Keratinocyte (primary cell): ENCODE measurements around the gene WDR1. TPM values are rescaled to one million over a fixed set of nuclear protein-coding genes. Genes with fewer than 3 reads are reported as not detected.

Source experiments
- DNase-seq: peaks from one replicate; pipeline ENCODE4 v3.0.0-alpha.2; 2011; ENCODE audit warnings: low read depth, missing footprints, low spot score
- FAIRE-seq: peaks from 2 replicates; lab custom pipeline; 2011; peaks lifted over from hg19 to GRCh38; lab: Jason Lieb, UNC
- H2AFZ ChIP-seq: 2 replicates; pipeline ENCODE4 v1.6.0; 2012; ENCODE audit warnings: low read length, control low read depth, inconsistent platforms; ENCODE audit not compliant: control insufficient read depth
- H3K27ac ChIP-seq: 2 replicates; pipeline ENCODE4 v1.5.1; 2011; ENCODE audit warnings: low read length; ENCODE audit not compliant: control insufficient read depth, insufficient read depth
- H3K27me3 ChIP-seq: 3 replicates; pipeline ENCODE4 v1.6.0; 2011; ENCODE audit warnings: low read length; ENCODE audit not compliant: control insufficient read depth, insufficient read depth; ENCODE audit errors: extremely low read depth
- H3K36me3 ChIP-seq, 2 experiments: 2 replicates in 1 of 2; 3 replicates in 1 of 2; pipeline ENCODE4 v1.5.1; 2011; ENCODE audit warnings: low read length in 2 of 2, mild to moderate bottlenecking in 1 of 2; ENCODE audit not compliant: control insufficient read depth in 2 of 2, insufficient read depth in 2 of 2; ENCODE audit errors: extremely low read depth in 1 of 2
- H3K4me1 ChIP-seq: 3 replicates; pipeline ENCODE4 v1.5.1; 2011; ENCODE audit warnings: low read length; ENCODE audit not compliant: control insufficient read depth, insufficient read depth; ENCODE audit errors: extremely low read depth
- H3K4me2 ChIP-seq: 3 replicates; pipeline ENCODE4 v1.6.0; 2011; ENCODE audit warnings: low read depth, low read length; ENCODE audit not compliant: control insufficient read depth, insufficient read depth; ENCODE audit errors: extremely low read depth
- H3K4me3 ChIP-seq, 3 experiments: fragments of 200-600 bp in 1 of 3; sonication (generic) in 1 of 3; 2 replicates in 2 of 3; 3 replicates in 1 of 3; pipeline ENCODE4 v1.5.1; 2011 to 2016; ENCODE audit warnings: low read length in 3 of 3, mild to moderate bottlenecking in 3 of 3, control low read depth in 2 of 3, inconsistent platforms in 1 of 3, low read depth in 1 of 3, mixed read lengths in 1 of 3, mixed run types in 1 of 3, moderate library complexity in 1 of 3; ENCODE audit not compliant: control insufficient read depth in 2 of 3, insufficient read depth in 2 of 3; ENCODE audit errors: extremely low read depth in 1 of 3
- H3K79me2 ChIP-seq: 2 replicates; pipeline ENCODE4 v1.6.0; 2012; ENCODE audit warnings: low read length; ENCODE audit not compliant: control insufficient read depth, insufficient read depth
- H3K9ac ChIP-seq: 3 replicates; pipeline ENCODE4 v1.6.0; 2011; ENCODE audit warnings: low read length; ENCODE audit not compliant: control insufficient read depth, insufficient read depth; ENCODE audit errors: extremely low read depth
- H3K9me1 ChIP-seq: 3 replicates; pipeline ENCODE4 v1.6.0; 2011; ENCODE audit warnings: low read length; ENCODE audit not compliant: control insufficient read depth, insufficient read depth; ENCODE audit errors: extremely low read depth
- H3K9me3 ChIP-seq: 2 replicates; pipeline ENCODE4 v1.5.1; 2012; ENCODE audit warnings: low read depth, low read length; ENCODE audit not compliant: control insufficient read depth
- H4K20me1 ChIP-seq: 3 replicates; pipeline ENCODE4 v1.6.0; 2011; ENCODE audit warnings: low read length; ENCODE audit not compliant: control insufficient read depth, insufficient read depth; ENCODE audit errors: extremely low read depth
- EZH2 ChIP-seq: IDR thresholded peaks from one replicate; pipeline ENCODE4 v1.6.1; 2012; ENCODE audit warnings: inconsistent platforms, mild to moderate bottlenecking, low read length, moderate library complexity
- dilution Hi-C: fragments of 300-500 bp; cut with MboI; formaldehyde crosslinking; loops from one replicate; pipeline ENCODE4 v1.7.0; 2020; ENCODE audit warnings: low sequenced_read_pairs; ENCODE audit not compliant: extremely low pct_ligation_motif_present
- polyA plus RNA-seq, 5 experiments: library from polyadenylated mRNA; depleted of rRNA in 3 of 5; stranded (reverse) in 3 of 5; stranded (forward) in 1 of 5; unstranded in 1 of 5; fragments of >200 nt; gene quantifications; 1 replicate in 1 of 5; 2 replicates in 3 of 5; 3 replicates in 1 of 5; pipeline versions ENCODE4 v1.2.1 to v1.2.3, GENCODE V29; 2011 to 2012; ENCODE audit warnings: missing spikeins in 2 of 5, low read depth in 1 of 5, low replicate concordance in 1 of 5
- TF ChIP-seq, protein P1 (sequence below), 3 experiments: IDR thresholded peaks in 1 of 3; conservative IDR thresholded peaks in 1 of 3; optimal IDR thresholded peaks in 1 of 3; 2 replicates in 2 of 3; 3 replicates in 1 of 3; pipeline versions ENCODE3 to v1.5.1; 2011; ENCODE audit warnings: low read length in 3 of 3, mild to moderate bottlenecking in 3 of 3, moderate library complexity in 2 of 3, control low read depth in 1 of 3, inconsistent platforms in 1 of 3; ENCODE audit not compliant: insufficient read depth in 2 of 3; ENCODE audit errors: extremely low read depth in 1 of 3

WDR1 gene
- polyA plus RNA-seq, 1 donor (not counting 4 experiments of a cell fraction or from before 2014, with no cell fraction given): 423 TPM

DNA sequence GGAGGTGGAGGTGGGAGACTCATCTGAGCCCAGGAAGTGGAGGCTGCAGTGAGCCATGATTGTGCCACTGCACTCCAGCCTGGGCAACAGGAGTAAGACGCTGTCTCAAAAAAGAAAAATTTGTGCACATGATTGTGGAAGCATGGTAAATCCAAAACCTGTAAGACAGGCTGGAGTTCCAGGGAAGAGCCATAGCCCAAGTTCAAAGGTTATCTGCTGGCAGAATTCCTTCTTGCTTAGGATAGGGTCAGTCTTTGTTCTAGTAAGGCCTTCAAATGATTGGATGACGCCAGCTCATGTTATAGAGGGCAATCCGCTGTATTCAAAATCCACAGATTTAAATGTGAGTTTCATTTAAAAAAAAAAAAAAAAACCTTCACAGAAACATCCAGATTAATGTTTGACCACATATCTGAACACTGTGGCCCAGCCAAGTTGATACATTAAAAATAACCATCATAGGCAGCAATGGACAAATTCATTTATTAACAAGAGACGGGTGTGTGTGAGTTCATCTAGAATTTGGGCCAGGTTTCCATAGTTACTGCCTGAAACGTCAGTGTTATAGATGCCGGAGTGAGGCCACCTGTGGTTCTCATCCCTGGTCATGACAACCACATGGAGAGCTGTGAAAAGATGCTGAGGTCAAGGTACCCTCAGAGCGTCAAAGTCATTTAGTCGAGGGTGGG, 60.1 kb downstream of the WDR1 start:
- H3K9me1 ChIP-seq: no peaks in the 10 kb centered on the region
- dilution Hi-C loops: no loop called here
- TF ChIP-seq, protein P1, sequence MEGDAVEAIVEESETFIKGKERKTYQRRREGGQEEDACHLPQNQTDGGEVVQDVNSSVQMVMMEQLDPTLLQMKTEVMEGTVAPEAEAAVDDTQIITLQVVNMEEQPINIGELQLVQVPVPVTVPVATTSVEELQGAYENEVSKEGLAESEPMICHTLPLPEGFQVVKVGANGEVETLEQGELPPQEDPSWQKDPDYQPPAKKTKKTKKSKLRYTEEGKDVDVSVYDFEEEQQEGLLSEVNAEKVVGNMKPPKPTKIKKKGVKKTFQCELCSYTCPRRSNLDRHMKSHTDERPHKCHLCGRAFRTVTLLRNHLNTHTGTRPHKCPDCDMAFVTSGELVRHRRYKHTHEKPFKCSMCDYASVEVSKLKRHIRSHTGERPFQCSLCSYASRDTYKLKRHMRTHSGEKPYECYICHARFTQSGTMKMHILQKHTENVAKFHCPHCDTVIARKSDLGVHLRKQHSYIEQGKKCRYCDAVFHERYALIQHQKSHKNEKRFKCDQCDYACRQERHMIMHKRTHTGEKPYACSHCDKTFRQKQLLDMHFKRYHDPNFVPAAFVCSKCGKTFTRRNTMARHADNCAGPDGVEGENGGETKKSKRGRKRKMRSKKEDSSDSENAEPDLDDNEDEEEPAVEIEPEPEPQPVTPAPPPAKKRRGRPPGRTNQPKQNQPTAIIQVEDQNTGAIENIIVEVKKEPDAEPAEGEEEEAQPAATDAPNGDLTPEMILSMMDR (optimal IDR thresholded peaks at IDR 0.05 in 1 of 3, IDR thresholded peaks at IDR 0.05 in 1 of 3, conservative IDR thresholded peaks at IDR 0.05 in 1 of 3; ENCODE audit: extremely low read depth in 1 of 3, insufficient read depth in 2 of 3, low read length in 3 of 3): no peak
- TF ChIP-seq EZH2: no peak
- no peak overlapping the region for H2AFZ ChIP-seq
- no peaks in the 10 kb centered on the region for H3K9me3 ChIP-seq
- peaks cover 13% of the 10 kb centered on the region for H3K4me1 ChIP-seq
- H3K9ac ChIP-seq: no peak overlapping the region
- no peak overlapping the region for H3K4me3 ChIP-seq
- DNase-seq (no peak), FAIRE-seq (no peak)
- H3K27me3 ChIP-seq: no peaks in the 10 kb centered on the region
- H3K27ac ChIP-seq: no peak overlapping the region
- no peaks in the 10 kb centered on the region for H4K20me1 ChIP-seq
- no peaks in the 10 kb centered on the region for H3K79me2 ChIP-seq
- H3K4me2 ChIP-seq: no peak overlapping the region
- H3K36me3 ChIP-seq: no peaks in the 10 kb centered on the region

DNA sequence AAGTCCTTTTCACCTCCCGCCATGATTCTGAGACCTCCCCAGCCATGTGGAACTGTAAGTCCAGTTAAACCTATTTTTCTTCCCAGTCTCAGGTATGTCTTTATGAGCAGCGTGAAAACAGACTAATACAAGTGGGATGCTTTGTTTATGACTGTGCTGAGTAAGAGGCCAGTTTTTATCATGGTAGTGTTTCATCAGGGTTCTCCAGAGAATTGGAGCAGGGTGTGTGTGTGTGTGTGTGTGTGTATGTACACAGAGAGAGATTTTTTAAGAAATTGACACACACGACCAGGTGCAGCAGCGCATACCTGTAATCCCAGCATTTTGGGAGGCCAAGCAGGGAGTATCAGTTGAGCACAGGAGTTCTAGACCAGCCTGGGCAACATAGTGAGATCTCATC, 60.7 kb downstream of the WDR1 start:
- TF ChIP-seq, protein P1 (optimal IDR thresholded peaks at IDR 0.05 in 1 of 3, IDR thresholded peaks at IDR 0.05 in 1 of 3, conservative IDR thresholded peaks at IDR 0.05 in 1 of 3; ENCODE audit: extremely low read depth in 1 of 3, insufficient read depth in 2 of 3, low read length in 3 of 3): no peak
- no peak for TF ChIP-seq EZH2
- Histone ChIP-seq H3K27me3 (no peaks in the 10 kb centered on the region), H3K79me2 (no peaks in the 10 kb centered on the region), H3K4me2 (no peak overlapping the region), H3K4me3 (no peak overlapping the region), H3K27ac (no peak overlapping the region), H4K20me1 (no peaks in the 10 kb centered on the region), H3K9me3 (no peaks in the 10 kb centered on the region), H3K9me1 (no peaks in the 10 kb centered on the region), H2AFZ (no peak overlapping the region), H3K36me3 (no peaks in the 10 kb centered on the region), H3K9ac (no peak overlapping the region), H3K4me1 (peaks cover 10% of the 10 kb centered on the region)
- FAIRE-seq: no peak
- no peak for DNase-seq
- dilution Hi-C loops: no loop called here
